Activated naive CD4-positive, alpha-beta T cell treated with anti-CD3 and anti-CD28 coated beads, Interleukin-2, amount 50 U/mL, for 72 hours (primary cell): ENCODE data around the gene TMPRSS13. TPM values are rescaled to one million over a fixed set of nuclear protein-coding genes. Genes with fewer than 3 reads are reported as not detected.
"Not testable (repeated sequence)": the region's sequence is repeated elsewhere in the genome, so short reads cannot be mapped to it uniquely, and the experiment has no call there.

ENCODE experiments used
- ATAC-seq, 2 donors: fragments of 150-1000 bp; cut with Tn5 transposase; 2 replicates each; pipeline ENCODE4 v1.10.0; 2021; ENCODE audit warnings: mild to moderate bottlenecking in 2 of 2, moderate library complexity in 2 of 2
- DNase-seq, 2 donors: peaks; one replicate each; pipeline ENCODE4 v3.0.0; 2021 to 2022; ENCODE audit warnings: low spot score in 2 of 2
- H3K27ac Mint-ChIP-seq, 2 donors: one replicate each; pipeline ENCODE4 v1.8.0; 2022; ENCODE audit warnings: mild to moderate bottlenecking in 2 of 2, mixed read lengths in 2 of 2
- H3K36me3 Mint-ChIP-seq, 2 donors: one replicate each; pipeline ENCODE4 v1.8.0; 2022; ENCODE audit warnings: mixed read lengths in 2 of 2
- H3K9me3 Mint-ChIP-seq, 2 donors: one replicate each; pipeline ENCODE4 v1.8.0; 2022; ENCODE audit warnings: mixed read lengths in 2 of 2
- total RNA-seq, 2 donors: library from RNA; stranded (reverse); gene quantifications; one replicate each; pipeline ENCODE4 v1.2.3, GENCODE V29; 2022

TMPRSS13 gene
- total RNA-seq, 2 donors from 2014 or later = 0.39 to 1.8 TPM

DNA sequence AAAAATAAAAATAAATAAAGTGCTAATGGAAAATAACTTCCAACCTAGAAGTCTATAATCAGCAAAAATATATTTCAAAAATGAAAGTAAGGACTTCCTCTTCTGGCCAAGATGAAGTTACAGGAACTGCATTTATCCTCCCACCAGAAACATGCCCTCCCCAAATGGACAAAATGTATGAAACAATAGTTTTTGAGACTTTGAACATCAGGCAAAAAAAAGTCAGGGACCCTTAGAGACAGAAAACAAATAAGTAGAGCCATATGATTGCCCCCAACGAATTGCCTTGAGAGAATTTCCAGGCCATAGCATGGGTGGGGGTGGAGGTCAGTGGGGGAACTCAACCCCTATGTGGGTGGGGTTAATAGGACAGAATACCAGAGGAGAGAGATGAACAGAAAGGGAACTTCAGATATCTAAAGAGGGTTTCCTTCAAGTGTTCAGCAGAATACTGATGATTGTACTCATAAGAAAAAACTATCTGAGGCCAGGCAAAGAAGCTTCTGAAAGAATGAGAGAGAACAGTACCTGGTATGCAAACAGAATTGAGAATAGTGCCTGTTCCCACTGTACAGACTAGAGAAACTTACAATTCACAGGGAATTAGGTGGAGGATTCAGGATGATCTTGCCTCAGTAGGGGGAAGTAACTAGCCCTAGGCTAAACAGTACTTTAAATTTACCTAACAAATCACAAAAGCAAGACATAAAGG lies 30.4 kb upstream of the TMPRSS13 start:
- Mint-ChIP-seq H3K36me3 (peaks cover 17 to 24% of the 10 kb centered on the region in 2 donors), H3K27ac (peak overlapping the region; percentile 43 to 85), H3K9me3 (peaks cover 14 to 21% of the 10 kb centered on the region in 2 donors)
- DNase-seq = no peak
- ATAC-seq = peak; percentile 31 to 64

DNA sequence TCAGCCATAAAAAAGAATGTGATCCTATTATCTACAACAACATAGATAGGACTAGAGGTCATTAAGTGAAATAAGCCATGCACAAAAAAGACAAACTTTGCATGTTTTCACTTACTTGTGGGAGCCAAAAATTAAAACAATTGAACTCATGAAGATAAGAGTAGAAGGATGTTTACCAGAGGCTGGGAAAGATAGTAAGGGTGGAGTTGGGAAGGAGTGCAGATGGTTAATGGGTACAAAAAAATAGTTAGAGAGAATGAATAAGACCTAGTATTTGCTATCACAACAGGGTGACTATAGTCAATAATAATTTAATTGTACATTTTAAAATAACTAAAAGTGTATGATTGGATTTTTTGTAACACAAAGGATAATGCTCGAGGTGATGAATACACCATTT lies 29.7 kb upstream of the TMPRSS13 start:
- ATAC-seq = no peak
- H3K36me3 Mint-ChIP-seq = peaks cover 17 to 24% of the 10 kb centered on the region in 2 donors
- no peak overlapping the region for H3K27ac Mint-ChIP-seq
- peaks cover 14 to 21% of the 10 kb centered on the region in 2 donors for H3K9me3 Mint-ChIP-seq
- DNase-seq = no peak

DNA sequence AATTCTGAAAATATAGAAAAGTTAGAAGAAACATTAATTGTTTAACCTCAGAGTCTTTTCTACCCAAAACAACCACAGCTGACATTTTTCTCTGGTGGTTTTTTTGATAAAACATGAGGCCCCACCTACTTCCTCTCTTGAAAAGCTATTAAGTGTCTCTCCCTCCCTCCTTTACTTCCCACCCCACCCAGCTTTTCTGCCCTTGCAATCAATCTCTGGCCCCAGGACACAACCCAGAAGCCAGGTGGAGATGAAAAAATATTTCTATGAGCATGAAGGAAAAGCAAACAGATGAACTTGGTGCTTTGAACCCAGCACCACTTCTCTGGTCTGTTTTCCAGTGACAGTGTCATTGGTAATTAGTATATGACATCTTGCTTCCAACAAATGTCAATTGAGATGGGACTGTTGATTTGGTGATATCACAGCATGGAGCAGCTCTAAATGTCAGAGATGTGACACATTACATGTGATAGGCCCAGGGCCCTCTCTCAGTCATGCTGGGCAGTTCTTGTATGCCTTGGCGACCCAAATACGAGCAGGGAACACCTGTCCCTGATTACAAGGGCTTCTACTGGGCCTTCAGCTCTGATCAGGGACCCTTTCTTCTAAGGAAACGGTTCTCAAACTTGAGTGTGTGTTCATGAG lies 23.9 kb upstream of the TMPRSS13 start:
- no peak for DNase-seq
- peak in 1 of 2 donors; percentile 56 for ATAC-seq
- H3K27ac Mint-ChIP-seq = peak overlapping the region in 1 of 2 donors; percentile 51
- H3K9me3 Mint-ChIP-seq = peaks cover 2 to 7% of the 10 kb centered on the region in 2 donors
- H3K36me3 Mint-ChIP-seq = peaks cover 9 to 16% of the 10 kb centered on the region in 2 donors

DNA sequence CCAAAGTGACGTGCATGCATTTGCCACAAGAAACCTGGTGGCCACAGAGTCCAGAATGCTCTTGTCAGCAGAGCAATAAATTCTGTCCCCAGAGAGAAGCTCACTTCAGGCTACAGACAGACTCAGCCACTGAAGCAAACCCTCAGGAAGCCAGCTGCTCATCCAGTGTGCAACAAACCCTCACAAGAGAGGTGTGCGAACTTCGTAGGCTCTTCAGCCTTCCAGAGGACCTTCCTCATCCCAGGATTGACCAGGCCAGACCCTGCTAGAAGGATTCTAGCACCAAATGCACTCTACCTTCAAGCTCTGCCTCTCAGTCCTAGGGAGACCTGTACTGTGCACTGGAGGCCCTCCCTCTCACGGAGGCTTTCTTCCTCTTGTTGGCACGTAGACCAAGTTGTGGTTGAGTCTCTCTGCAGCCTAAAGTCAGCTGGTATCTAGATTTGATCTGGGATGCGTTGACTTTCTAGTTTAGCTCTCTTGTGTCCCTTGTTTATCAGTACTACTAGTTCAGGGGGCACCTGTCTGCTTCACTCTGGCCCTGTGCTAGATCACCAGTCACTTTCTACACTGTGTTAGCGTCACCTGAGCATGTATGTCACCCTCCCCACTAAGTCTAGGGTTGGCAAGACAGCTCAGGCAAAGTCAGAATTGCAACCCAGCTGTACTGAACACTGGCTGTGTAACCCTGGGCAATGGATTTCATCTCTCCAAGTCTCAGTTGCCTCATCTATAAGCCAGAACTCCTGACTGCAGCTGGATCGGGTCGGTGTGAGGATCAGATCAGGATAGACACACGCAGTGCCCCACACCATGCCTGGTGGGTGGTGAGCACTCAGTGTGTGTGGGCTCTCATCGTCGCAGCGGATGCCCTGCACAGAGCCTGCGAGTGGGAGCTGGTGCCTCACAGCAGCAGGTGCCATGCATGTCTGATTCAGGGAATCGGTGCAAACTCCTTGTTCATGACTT lies 22.1 kb upstream of the TMPRSS13 start:
- DNase-seq (no peak), ATAC-seq (peak; percentile 43 to 66)
- peak overlapping the region in 1 of 2 donors; percentile 81 for H3K27ac Mint-ChIP-seq

DNA sequence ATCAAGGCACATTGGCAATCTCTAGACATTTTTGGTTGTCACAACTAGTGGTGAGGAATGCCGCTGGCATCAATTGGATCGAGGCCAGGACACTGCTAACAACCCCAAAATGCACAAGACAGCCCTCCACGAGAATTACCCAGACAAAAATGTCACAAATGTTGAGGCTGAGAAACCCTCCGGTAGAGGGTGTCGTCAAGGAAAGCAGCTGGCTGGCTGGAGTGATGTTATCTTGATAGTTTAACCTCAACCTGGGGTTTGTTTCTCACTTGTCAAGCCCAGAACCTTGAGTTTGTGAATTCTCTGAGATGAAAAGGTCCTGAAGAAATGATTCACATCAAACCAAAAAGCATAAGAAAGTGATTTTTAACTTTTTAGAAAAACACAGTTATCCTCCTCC lies 21.1 kb upstream of the TMPRSS13 start:
- H3K27ac Mint-ChIP-seq = peak overlapping the region in 1 of 2 donors; percentile 81
- H3K9me3 Mint-ChIP-seq = no peaks in the 10 kb centered on the region
- no peaks in the 10 kb centered on the region for H3K36me3 Mint-ChIP-seq
- no peak for DNase-seq
- peak; percentile 43 to 44 for ATAC-seq

More for the DNA sequence above, 22.1 kb upstream of the TMPRSS13 start:
- H3K9me3 Mint-ChIP-seq = no peaks in the 10 kb centered on the region
- H3K36me3 Mint-ChIP-seq = no peaks in the 10 kb centered on the region

DNA sequence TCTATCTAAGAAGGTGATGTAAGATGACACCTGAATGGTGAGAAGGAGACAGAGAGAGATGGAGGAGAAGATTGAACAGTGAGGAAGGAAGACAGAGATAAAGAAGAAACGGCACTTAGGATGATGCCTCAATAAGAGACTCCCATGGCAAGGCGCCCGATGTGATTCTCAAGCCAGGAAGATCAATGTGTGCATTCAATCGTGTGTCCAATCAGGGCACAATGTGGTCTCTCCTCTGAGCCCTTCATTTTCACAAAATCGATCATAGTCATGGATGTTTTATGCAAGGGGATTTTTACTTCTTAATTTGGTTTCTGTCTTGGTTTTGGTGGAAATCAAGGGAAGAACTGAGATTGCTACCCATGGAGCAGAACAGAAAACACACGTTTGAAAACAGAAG lies 19.9 kb upstream of the TMPRSS13 start:
- DNase-seq (no peak), ATAC-seq (no peak)
- H3K36me3 Mint-ChIP-seq = no peaks in the 10 kb centered on the region
- H3K9me3 Mint-ChIP-seq = no peaks in the 10 kb centered on the region
- no peak overlapping the region for H3K27ac Mint-ChIP-seq

DNA sequence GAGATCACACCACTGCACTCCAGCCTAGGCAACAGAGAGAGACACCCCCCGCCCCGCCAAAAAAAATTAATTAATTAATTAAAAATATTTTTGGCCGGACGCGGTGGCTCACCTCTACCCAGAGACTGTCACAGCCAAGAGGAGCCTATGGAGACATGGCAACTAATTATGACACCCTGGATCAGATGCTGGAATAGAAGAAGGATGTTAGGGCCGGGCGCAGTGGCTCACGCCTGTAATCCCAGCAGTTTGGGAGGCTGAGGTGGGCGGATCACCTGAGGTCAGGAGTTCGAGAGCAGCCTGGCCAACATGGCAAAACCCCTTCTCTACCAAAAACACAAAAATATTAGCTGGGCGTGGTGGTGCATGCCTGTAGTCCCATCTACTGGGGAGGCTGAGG lies 19.3 kb upstream of the TMPRSS13 start:
- ATAC-seq, H3K27ac Mint-ChIP-seq, H3K9me3 Mint-ChIP-seq, DNase-seq, H3K36me3 Mint-ChIP-seq: not testable (repeated sequence)

DNA sequence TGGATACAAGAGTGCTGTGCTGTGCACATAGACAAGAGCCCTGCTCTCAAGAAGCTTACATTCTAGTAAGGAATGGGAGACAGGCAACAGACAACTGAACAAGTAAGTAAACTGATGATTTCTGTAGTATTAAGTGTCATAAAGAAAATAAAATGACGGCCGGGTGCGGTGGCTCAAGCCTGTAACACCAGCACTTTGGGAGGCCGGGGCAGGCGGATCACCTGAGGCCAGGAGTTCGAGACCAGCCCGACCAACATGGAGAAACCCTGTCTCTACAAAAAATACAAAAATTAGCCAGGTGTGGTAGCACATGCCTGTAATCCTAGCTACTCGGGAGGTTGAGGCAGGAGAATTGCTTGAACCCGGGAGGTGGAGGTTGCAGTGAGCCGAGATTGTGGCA lies 18.5 kb upstream of the TMPRSS13 start:
- DNase-seq, H3K36me3 Mint-ChIP-seq, H3K27ac Mint-ChIP-seq, H3K9me3 Mint-ChIP-seq, ATAC-seq: not testable (repeated sequence)

DNA sequence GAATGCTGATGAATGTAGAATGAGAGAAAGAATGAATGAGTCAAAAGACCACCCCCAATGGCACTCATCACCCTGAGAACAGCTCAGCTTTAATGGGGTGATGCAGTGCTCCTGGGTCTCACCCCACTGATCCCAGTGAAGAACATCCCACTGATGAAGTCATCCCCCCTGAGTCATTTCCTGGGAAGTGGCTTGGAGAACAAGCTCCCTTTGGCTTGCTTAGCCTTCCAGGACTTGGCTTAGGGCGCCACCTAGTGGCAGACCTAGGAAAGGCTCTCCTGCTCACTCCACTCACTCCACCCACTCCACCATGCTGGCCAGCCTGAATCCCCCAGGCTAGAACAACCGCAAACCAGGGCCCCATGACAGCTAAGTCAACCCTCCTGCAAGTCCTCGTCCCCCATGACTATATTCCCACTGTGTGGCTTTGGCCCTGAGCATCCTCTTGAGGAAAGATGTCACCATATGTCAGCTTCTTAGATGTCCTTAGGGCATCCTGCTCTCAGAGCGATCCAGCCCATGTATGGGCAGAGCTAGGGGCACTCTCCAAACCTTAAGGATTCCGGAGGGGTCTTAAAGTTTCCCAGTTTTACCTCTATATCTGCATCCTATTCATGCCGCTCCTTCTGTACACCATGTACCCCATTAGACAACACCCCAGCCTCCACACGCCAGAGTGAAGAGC lies 17.8 kb upstream of the TMPRSS13 start:
- H3K36me3 Mint-ChIP-seq = peaks cover 0 to 4% of the 10 kb centered on the region in 2 donors
- no peaks in the 10 kb centered on the region for H3K9me3 Mint-ChIP-seq
- peak; percentile 60 to 70 for ATAC-seq
- peak overlapping the region; percentile 40 to 70 for H3K27ac Mint-ChIP-seq
- peak; percentile 85 to 89 for DNase-seq

DNA sequence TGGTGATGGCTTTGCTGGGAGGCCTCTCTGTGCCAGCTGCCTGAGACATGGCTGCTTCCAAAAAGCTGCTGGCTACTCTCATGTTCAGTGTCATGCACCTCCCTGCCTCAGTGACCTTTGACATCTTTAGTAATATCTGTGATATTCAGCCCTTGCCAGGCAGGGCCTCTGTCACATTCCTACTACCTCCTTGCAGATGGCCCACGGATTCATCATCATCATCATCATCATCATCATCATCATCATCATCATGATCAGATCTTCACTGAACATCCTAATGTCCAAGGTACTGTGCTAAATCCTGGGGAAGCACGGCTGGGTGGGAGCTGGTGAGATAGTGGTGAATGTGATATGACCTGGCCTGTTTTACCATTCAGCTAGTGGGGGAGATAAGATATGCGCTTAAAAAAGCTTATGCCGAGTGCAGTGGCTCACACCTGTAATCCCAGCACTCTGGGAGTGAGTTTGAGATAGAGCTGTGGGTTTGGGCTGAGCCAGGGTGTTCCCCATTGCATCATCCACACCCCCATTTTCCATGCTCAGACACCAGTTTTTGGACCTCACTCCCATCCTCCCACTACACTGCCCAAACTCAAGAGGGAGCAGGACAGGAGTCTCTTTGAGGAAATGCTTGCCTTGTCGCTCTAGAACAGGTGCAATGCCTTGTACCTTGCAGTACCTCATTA lies 17.1 kb upstream of the TMPRSS13 start:
- no peak for DNase-seq
- Mint-ChIP-seq H3K36me3 (peaks cover 0 to 4% of the 10 kb centered on the region in 2 donors), H3K27ac (peak overlapping the region; percentile 40 to 70), H3K9me3 (no peaks in the 10 kb centered on the region)
- ATAC-seq = peak; percentile 10 to 50

DNA sequence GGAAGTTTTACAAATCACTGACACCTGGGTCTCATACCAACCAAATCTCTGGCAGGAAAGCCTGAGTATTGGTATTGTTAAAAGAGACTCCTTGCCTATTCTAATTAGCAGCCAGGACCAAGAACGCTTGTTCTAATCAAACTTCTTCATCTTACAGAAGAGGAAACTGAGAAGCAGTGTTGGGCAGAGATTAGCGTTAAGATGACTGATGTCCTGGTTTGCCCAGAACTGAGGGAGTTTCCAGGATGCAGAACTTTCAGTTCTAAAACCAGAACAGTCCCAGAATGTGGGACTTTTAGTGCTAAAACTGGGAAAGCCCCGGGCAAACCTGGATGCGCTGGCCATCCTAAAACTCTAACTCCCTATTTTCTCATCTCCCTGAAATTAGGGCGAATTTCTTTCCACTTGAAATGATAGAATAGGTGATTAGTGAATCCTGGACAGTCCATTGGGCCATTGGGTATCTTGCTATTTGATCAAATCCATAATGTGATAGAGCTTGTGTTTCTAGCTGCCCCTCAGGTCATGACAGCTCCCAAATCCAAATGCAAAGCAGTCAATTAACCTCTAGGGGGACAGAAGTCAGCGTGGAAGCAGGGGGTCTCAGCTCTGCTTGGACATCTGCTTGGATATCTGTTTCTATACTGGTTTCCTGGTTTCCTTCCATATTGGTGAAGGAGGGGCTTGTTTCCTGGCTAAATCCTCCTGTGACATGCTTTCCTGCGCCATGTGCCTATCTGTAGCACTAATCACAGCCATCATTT lies 16.0 kb upstream of the TMPRSS13 start:
- Mint-ChIP-seq H3K27ac (peak overlapping the region in 1 of 2 donors; percentile 67), H3K36me3 (peaks cover 0 to 4% of the 10 kb centered on the region in 2 donors), H3K9me3 (no peaks in the 10 kb centered on the region)
- ATAC-seq (peak in 1 of 2 donors; percentile 48), DNase-seq (no peak)

DNA sequence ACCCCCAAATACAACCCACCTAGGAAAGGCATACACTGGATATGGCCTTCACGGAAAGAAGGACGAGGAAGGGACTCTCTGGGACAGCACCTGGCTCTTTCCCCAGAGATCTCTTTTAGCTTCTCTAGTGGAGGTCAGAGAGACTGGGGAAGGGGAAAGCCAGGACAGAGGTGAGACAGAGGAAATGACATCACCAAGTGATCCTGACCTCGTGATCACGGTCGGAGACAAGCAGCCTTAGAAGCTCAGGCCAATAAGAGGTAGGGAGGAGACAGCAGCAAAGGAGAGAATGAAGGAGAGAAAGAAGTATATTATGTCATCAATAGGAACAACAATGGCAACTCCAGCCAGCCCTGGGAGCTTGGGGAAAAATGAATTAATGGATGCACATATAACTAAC lies 15.4 kb upstream of the TMPRSS13 start:
- Mint-ChIP-seq H3K9me3 (no peaks in the 10 kb centered on the region), H3K27ac (peak overlapping the region in 1 of 2 donors; percentile 67), H3K36me3 (peaks cover 0 to 4% of the 10 kb centered on the region in 2 donors)
- DNase-seq = no peak
- peak in 1 of 2 donors; percentile 36 for ATAC-seq

DNA sequence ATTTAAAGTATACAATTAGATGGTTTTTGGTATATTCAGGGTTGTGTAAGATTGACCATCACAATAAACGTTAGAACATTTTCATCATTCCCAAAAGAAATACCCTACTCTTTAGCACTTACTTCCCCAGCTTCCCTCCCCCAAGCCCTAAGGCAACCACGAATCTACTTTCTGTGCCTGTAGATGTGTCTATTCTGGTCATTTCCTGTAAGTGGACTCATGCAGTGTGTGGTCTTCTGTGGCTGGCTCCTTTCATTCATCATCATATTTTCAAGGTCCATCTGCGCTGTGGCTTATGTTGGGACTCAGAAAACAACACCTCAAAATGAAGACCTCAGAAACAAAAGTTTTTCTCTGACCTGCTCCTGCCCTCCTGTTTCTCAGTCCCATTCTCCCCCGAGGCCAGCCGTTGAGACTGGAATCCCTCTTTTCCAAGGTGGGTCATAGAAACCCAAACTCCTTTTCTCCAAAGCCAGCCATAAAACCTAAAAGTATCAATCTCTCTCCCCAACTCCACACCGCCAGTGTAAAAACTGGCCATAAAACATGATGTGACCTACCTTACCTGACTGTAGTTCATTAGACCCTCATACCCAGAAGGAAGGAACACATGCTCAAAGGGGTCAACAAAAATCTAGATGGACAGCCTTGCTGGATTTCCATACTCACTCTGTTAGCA lies 12.9 kb upstream of the TMPRSS13 start:
- Mint-ChIP-seq H3K27ac (no peak overlapping the region), H3K9me3 (no peaks in the 10 kb centered on the region), H3K36me3 (peaks cover 0 to 4% of the 10 kb centered on the region in 2 donors)
- DNase-seq (no peak), ATAC-seq (no peak)

DNA sequence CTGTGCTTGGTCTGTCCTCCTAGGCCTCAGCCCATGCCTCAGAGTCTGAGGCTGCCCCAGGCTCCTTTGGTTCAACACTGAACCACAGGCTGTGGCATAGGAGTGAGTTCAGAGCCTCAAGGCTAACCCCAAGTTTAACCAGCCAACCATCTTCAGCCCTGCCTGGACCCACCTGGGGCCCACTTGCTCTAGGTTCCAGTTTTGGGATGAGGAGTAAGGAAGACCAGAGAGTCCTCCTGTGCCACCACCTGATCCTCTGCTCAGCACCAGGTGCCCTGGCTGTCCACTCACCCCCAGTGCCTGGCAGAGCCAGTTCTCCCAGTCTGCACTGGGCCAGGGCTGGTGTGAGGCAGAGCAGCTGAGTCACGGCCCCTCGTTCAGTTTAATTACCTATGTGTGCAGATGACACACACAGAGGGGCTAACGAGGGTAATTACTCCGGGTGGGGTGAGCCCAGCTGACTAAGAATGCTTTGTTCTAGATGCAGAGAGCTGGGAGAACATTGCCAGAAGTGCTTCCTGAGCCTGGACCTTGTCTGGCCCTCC lies 12.0 kb upstream of the TMPRSS13 start:
- DNase-seq (no peak), ATAC-seq (no peak)
- Mint-ChIP-seq H3K27ac (no peak overlapping the region), H3K36me3 (peaks cover 0 to 4% of the 10 kb centered on the region in 2 donors), H3K9me3 (no peaks in the 10 kb centered on the region)
